ENCODE measurements around the gene KCTD5. TPM values are rescaled to one million over a fixed set of nuclear protein-coding genes. Genes with fewer than 3 reads are reported as not detected.

KCTD5 gene
- total and polyA plus RNA-seq, 2 of the 8 experiments (the other 6 are each of a cell fraction or from before 2014, with no cell fraction given): 26.6 to 31.8 TPM

- H3K27ac ChIP-seq (ENCODE audit: low read depth, low read length): no peak overlapping the region
Observed at GRCh38 chr16:2749936-2750335, 67.6 kb downstream of the KCTD5 start.

More at GRCh38 chr16:2749936-2750335, 67.6 kb downstream of the KCTD5 start:
- H3K4me1 ChIP-seq (replicated peaks in 1 of 4; ENCODE audit: control insufficient read depth in 3 of 4, insufficient read depth in 4 of 4, low read length in 3 of 4): peaks cover 0 to 8% (median 5%) of the 10 kb centered on the region in 4 experiments; a peak in 6 of 7 replicates
- H2BK20ac ChIP-seq (ENCODE audit: low read length): no peak overlapping the region
- no peak overlapping the region for H2BK15ac ChIP-seq (ENCODE audit: low read length)
- H3K23me2 ChIP-seq (ENCODE audit: low read depth, low read length): peaks cover 8% of the 10 kb centered on the region; the same call in 1 of the 2 replicates
- H3K56ac ChIP-seq (replicated peaks; ENCODE audit: insufficient read length, low read depth, low read length): no peak overlapping the region
- H4K8ac ChIP-seq (ENCODE audit: extremely low read depth, insufficient read depth, low read length): no peak overlapping the region
- 95% methylated on average over 6 of the region's 6 CpGs; no CpG with 5 or more reads in 1 of the 2 experiments for WGBS, 2 experiments (ENCODE audit: extremely low coverage in 1 of 2, insufficient coverage in 1 of 2, insufficient read length in 1 of 2, insufficient replicate concordance in 2 of 2, low coverage in 1 of 2, low lambda C conversion rate in 2 of 2, missing lambda C conversion rate in 1 of 2)
- H3K79me1 ChIP-seq (ENCODE audit: low read depth, low read length): peaks cover 5% of the 10 kb centered on the region
- H4K91ac ChIP-seq (replicated peaks; ENCODE audit: insufficient read length, low read length): no peak overlapping the region
- no peak overlapping the region for H3K18ac ChIP-seq (ENCODE audit: extremely low read depth, low read length)
- no peaks in the 10 kb centered on the region for H3K9me3 ChIP-seq (ENCODE audit: insufficient read depth in 2 of 2, low read depth in 1 of 2, low read length in 1 of 2)
- H4K20me1 ChIP-seq (replicated peaks in 1 of 2; ENCODE audit: control insufficient read depth in 1 of 2, insufficient read depth in 2 of 2, low read length in 2 of 2): peaks cover 6 to 12% of the 10 kb centered on the region in 2 experiments
- DNase-seq (ENCODE audit: low read depth in 1 of 2, low spot score in 2 of 2) (no peak), FAIRE-seq (no peak)
- H3K4ac ChIP-seq (replicated peaks; ENCODE audit: insufficient read length, low read depth, low read length): no peak overlapping the region
- H2AFZ ChIP-seq (ENCODE audit: low read length): no peak overlapping the region
- H2BK120ac ChIP-seq (replicated peaks; ENCODE audit: low read depth, low read length): no peak overlapping the region
- POLR2A ChIA-PET (ENCODE audit: partially characterized antibody): interaction anchor here (1.1 to 8.3 kb wide), 5 partner anchors 9 to 31 kb away, joined by 3 to 180 read pairs (median 6); partner anchors contain the start of gene ELOB
- no peak overlapping the region for H3K4me3 ChIP-seq (ENCODE audit: extremely low read depth in 1 of 4, insufficient read depth in 2 of 4, low read depth in 3 of 4, low read length in 4 of 4)
- H3K14ac ChIP-seq (ENCODE audit: insufficient read length): no peak overlapping the region
- no peak overlapping the region for H2BK5ac ChIP-seq (ENCODE audit: low read depth, low read length)
- TF ChIP-seq RXRA (IDR thresholded peaks at IDR 0.05; ENCODE audit: insufficient read depth, low read depth, low read length) (no peak), ZNF274 (IDR thresholded peaks at IDR 0.05; ENCODE audit: borderline replicate concordance, extremely low read depth, low read length) (no peak), MAFK (IDR thresholded peaks at IDR 0.05; ENCODE audit: low read depth, low read length) (no peak)
- H3K79me2 ChIP-seq (ENCODE audit: control insufficient read depth in 1 of 2, insufficient read depth in 2 of 2, low read length in 2 of 2): peaks cover 19 to 28% of the 10 kb centered on the region in 2 experiments
- no peak overlapping the region for H2AK5ac ChIP-seq (ENCODE audit: low read depth, low read length)
- H3K4me2 ChIP-seq (ENCODE audit: insufficient read depth in 1 of 2, low read depth in 2 of 2, low read length in 2 of 2): no peak overlapping the region; a peak in 1 of 4 replicates
- no peaks in the 10 kb centered on the region for H3K27me3 ChIP-seq (replicated peaks in 1 of 4; ENCODE audit: control insufficient read depth in 3 of 4, extremely low read depth in 1 of 4, insufficient read depth in 3 of 4, low read length in 3 of 4)
- H3K9ac ChIP-seq (replicated peaks in 1 of 4; ENCODE audit: extremely low read depth in 1 of 4, low read depth in 3 of 4, low read length in 3 of 4): no peak overlapping the region
- CTCF ChIA-PET (ENCODE audit: partially characterized antibody): interaction anchor here (1.2 to 1.3 kb wide), 2 partner anchors 12 to 89 kb away, joined by 3 to 4 read pairs; no protein-coding TSS in a partner anchor
- H3K36me3 ChIP-seq (ENCODE audit: control insufficient read depth in 2 of 4, insufficient read depth in 4 of 4, low read length in 3 of 4): peaks cover 0 to 6% (median 0%) of the 10 kb centered on the region in 4 experiments; a peak in 1 of 8 replicates
- H3K23ac ChIP-seq (ENCODE audit: insufficient read length): no peak overlapping the region
- no peak overlapping the region for H2BK12ac ChIP-seq (ENCODE audit: low read depth, low read length)
- no peak overlapping the region for H4K5ac ChIP-seq (ENCODE audit: insufficient read length, low read depth, low read length)
